HG03469 (cell line): ENCODE results near the gene EPGN.
"Not testable (repeated sequence)": the region's sequence is repeated elsewhere in the genome, so short reads cannot be mapped to it uniquely, and the experiment has no call there.

Source experiments
- ATAC-seq: cut with Tn5 transposase; IDR thresholded peaks from one replicate; pipeline ENCODE4 v1.9.1; 2021; ENCODE audit warnings: mild to moderate bottlenecking, moderate library complexity, moderate number of reproducible peaks; ENCODE audit not compliant: unreplicated experiment

The EPGN gene

DNA sequence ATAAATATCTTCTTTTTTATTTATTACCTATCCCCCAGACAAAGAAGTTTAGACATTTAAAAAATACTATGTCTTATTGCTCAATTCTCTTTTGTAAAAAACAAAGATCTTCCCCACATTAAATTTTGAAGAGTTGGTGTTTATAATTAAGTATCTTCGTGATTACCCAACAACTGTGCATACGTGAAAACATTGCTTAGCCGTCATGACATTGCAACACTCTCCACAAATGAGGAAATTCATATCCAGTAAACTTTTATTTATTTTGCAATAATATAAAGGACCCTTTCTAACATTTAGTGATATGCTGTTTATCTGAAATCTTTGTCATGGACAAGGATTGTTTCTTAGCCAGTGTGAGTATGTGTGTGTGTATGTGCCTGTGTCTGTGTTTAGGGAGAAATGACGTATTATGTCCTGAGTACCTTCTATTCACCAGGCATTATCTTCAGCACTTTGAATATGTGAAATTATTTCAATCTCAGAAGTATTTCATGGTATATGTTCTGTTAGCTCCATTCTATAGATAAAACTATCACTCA lies 30.6 kb downstream of the EPGN start:
- no peak for ATAC-seq

DNA sequence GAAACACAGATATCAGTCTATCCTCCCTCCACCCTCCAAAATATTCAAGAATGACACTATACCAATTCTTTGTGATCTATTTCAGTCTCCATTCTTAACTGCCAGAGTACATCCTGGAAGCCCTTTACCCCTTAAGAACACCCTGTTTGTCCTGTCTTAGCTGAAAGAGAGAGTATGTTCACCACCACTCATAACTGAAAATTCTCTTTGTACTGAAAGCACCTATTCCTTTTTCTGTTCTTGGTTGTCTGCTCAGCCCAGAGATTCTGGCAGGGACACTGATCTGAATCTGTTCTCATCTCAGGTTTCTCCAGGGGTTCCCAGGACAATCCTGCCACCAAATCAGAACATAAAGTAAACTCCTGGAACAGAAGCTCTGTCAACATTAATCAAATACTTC lies 31.2 kb downstream of the EPGN start:
- no peak for ATAC-seq

DNA sequence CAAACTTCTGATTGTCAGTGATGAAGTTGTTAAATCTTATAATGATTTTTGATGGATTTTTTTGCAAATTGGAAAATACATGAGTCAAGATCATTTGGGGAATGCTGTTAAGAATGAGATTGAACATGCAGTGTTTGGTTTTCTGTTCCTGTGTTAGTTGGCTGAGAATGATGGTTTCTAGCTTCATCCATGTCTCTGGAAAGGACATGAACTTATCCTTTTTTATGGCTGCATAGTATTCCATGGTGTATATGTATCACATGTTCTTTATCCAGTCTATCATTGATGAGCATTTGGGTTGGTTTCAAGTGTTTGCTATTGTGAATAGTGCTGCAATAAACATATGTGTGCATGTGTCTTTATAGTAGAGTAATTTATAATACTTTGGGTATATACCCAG lies 32.2 kb downstream of the EPGN start:
- not testable (repeated sequence) for ATAC-seq

DNA sequence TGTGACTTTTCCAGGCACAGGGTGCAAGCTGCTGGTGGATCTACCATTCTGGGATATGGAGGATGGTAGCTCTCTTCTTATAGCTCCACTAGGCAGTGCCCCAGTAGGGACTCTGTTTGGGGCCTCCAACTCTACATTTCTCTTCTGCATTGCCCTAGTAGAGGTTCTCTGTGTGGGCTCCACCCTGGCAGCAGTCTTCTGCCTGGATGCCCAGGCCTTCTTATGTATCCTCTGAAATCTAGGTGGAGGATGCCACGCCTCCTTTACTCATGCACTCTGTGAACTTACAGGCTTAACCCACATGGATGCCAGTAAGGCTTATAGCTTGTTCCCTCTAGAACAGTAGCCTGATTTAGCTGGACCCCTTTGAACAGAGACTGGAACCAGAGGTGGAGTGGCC lies 35.8 kb downstream of the EPGN start:
- ATAC-seq = no peak

DNA sequence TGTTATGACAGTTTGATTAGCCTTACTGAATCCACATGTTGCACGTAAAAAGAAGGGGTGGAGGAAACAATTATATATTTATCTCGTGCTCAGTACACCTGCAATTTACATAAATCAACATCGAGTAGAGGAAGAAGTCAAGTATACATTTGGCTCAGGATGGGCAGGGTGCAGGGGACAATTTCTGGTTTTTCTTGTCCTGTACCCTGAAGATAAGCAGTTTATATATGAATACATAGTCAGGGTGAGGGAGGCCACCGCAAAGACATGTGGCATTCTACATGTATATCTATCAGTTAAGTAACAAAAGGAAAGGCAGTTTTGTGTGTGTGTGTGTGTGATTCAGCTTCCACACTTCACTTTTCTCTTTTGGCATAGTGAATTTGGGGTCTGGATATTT lies 45.6 kb downstream of the EPGN start:
- no peak for ATAC-seq

DNA sequence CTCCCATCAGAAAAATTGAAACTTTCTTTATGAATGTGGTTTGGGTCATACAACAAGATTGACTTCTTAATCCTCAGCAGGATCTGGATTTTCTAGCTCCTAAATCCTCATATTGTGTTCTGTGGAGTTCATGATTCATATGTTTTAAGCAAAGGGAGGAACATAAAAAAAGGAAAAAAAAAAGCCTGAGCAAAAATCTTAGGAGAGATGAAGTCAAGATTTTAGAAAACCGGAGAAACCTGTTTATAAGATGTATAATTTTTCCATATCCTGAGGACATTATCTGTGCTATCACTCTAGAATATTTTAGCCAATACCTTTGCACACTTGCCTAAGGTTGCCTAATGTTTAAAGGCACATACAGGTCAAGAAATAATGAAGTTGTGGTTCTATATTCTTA lies 49.7 kb downstream of the EPGN start:
- ATAC-seq = no peak

DNA sequence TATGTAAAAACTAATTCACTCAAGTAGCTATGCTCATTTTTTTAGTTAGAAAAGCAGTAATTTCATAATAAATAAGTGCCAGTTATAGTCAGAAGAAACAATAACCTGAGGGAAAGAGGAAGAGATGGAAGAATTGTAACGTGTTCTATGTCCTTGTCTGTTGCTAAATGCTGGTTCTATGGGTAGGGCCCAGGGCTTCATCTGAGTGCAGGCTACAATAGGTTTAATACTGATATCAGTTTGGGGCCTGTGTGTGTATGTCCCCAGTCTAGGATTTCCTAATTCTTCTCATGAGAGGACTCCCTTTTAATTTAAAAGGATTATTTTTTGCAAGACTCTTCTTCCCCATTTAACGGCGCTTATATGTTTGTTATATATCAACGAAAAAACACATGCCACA lies 53.4 kb downstream of the EPGN start:
- ATAC-seq = no peak

DNA sequence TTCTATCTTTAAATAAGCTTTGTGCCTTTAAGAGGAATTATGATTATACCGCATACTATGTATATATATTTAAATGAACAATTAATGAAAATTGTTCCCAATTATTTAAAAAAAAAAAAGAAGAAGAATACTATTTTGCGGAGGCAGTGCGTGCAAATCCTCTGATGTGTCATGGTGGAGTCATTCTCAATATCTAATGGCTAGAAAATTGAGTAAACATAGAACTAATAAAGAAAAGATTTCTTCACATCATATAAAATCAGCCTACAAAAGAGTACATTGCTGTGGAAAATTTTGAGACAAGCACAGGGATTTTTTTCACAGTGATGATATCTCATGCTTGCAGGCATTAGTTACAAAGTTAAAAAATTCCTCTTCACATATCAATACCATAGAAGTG lies 54.1 kb downstream of the EPGN start:
- ATAC-seq = no peak

DNA sequence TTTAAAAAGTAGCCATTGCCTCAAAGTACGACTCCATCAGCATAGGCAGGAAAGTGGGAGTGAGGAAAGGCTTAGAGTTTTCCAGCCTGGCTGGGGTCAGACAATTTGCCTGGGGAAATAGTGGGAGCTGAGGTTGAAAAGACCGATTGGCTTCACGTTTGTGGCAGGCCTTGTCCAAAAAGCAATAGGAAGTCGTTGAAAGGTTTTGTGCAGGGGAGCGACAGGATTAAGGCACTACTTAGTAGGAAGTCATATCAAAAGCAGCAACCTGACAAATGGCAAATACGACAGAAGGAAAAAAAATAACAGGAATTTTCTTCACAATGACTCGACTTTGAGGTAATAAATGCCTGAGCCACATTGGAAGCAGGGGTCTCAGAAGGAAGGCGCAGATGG lies 56.0 kb downstream of the EPGN start:
- ATAC-seq = no peak

DNA sequence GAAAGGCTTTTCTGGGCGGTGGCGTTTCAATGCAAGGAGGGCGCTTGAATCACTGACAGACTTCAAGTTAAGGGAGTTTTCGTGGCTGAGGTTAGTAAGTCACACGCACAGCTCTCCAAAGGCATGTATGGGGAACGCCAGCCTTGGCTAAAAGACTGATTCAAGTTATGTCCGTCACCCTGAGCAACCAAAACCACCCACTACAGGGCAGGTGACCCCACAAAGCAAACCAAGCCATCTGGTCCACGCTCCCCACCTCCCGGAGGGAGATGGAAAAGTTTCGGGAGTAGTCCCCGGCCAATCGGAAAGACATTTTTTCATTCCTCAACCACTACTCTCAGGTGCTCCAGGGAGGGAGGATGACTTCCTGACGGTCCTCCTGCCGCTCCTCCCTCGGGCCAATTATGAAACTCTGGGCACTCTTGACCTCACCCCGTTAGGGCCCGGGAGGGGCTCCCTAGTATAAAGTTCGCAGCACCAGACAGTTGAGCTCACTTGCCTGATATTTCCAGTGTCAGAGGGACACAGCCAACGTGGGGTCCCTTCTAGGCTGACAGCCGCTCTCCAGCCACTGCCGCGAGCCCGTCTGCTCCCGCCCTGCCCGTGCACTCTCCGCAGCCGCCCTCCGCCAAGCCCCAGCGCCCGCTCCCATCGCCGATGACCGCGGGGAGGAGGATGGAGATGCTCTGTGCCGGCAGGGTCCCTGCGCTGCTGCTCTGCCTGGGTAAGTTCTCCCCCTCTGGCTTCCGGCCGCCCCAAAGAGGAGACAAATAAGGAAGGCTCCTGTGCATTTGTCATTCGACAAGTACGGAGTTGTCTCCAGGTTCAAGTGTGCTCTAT lies 56.6 kb downstream of the EPGN start, which contains the start of gene EREG:
Gene EREG, plus strand, starts transcription at position 494 of the 840 bp plus-strand sequence. Its CDS starts 164 bp downstream, at position 658.
- ATAC-seq = no peak

DNA sequence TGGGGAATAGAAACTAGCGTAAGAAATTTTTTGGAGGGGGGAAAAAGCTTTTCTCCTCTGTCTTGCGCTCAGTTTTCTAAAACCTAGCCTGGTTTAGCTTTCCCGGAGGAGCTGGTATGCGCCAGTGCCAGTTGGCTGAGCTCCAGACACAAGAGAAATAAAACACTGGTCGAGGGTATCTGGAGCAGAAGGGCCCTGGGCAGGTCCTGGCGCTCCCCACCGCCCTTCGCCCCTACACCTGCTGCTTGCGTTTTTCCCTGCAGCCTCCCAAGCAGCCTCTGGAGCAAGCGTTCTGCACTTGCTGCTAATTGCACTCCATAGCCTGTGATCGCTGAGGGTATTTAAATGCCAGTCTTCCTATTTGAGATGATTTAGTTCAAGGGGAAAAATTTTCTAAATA lies 57.5 kb downstream of the EPGN start:
- no peak for ATAC-seq
